OCI-LY3 (cell line): Measurements from ENCODE around the gene PPCDC.

ENCODE experiments used
- EZH2phosphoT487 ChIP-seq: fragments of 200-600 bp; shearing (Covaris generic); IDR thresholded peaks from 2 replicates; pipeline ENCODE4 v1.6.1; 2018; ENCODE audit warnings: antibody characterized with exemption, mixed run types, low read depth
- TF ChIP-seq, protein P1 (sequence below): fragments of 200-600, 300-600 bp; sonication (generic); IDR thresholded peaks from 2 replicates; pipeline ENCODE4 v1.5.1; 2014; ENCODE audit warnings: antibody characterized with exemption, low read length, low read depth

DNA sequence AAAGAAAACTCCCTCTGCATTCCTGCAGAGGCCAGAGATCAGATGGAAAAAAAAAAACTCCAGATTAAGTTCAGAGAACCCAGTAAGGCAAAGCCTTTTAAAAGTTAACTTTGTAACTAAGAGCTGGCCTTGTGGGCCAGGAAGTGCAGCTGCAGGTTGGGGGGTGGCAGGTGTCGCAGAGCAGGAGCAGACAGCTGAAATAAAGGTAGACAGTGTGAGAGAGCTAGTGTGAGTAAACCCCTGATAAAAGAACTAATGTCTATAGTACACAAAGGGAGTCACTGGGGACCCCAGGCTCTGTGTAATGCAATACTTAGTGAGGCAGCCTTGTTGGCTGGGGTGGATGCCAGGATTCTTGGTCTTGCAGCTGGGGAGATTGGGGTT is 42.1 kb downstream of the PPCDC start:
- TF ChIP-seq EZH2phosphoT487: no peak
- TF ChIP-seq, protein P1, sequence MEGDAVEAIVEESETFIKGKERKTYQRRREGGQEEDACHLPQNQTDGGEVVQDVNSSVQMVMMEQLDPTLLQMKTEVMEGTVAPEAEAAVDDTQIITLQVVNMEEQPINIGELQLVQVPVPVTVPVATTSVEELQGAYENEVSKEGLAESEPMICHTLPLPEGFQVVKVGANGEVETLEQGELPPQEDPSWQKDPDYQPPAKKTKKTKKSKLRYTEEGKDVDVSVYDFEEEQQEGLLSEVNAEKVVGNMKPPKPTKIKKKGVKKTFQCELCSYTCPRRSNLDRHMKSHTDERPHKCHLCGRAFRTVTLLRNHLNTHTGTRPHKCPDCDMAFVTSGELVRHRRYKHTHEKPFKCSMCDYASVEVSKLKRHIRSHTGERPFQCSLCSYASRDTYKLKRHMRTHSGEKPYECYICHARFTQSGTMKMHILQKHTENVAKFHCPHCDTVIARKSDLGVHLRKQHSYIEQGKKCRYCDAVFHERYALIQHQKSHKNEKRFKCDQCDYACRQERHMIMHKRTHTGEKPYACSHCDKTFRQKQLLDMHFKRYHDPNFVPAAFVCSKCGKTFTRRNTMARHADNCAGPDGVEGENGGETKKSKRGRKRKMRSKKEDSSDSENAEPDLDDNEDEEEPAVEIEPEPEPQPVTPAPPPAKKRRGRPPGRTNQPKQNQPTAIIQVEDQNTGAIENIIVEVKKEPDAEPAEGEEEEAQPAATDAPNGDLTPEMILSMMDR: no peak
